Measurements from ENCODE around the gene LRP3. TPM values are rescaled to one million over a fixed set of nuclear protein-coding genes. Genes with fewer than 3 reads are reported as not detected.

Gene LRP3
- polyA plus RNA-seq, 1 donor = 22.4 TPM

DNA sequence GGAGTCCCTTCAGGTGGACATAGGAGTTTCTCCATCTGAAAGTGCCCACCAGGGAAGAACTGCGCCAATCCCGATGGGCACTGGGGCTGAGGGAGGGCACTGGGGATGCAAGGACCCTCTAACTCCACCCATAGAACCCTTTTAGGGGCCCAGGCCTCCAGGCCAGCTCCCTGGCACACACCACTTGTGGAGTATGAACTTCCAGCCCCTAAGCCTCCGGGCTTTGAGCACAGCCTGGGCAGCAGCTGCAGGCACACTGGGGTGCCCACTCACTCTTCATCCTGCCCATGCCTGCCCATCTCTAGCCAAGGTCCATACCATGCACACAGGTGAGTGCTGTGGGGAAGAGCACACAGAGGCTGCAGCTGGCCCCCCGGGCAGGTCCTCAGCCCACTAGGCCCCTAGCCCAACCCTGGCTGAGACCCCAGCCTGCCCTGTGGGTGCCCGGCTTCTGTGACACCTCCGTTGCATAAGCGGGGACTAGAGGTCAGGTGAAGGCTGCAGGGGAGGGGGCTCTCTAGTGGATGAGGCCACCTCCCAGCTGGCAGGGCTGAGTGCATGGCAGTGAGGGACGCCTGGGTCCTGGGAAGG lies 46.1 kb downstream of the LRP3 start:
- DNase-seq = no peak

DNA sequence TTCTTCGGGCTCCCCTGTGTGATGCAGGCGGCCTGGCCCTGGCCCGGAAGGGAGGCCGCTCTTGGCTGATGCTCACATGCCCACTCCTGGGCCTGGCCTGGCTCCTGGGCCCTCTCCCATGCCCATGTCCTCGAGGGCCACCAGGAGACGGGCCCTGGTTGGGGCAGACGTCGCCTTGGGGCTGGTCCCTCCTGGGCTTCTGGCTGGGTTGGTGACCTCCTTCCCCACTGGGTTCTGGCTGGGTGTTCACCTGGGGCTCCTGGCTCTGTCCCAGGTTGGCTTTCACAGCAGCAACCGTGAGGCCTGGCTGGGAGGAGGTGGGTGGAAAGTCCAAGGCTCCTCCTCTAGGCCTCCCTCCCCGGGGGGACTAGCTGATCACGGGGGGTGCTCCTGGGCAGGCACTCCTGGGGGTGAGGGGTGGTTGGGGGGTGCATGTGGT lies 47.0 kb downstream of the LRP3 start:
- DNase-seq = no peak

DNA sequence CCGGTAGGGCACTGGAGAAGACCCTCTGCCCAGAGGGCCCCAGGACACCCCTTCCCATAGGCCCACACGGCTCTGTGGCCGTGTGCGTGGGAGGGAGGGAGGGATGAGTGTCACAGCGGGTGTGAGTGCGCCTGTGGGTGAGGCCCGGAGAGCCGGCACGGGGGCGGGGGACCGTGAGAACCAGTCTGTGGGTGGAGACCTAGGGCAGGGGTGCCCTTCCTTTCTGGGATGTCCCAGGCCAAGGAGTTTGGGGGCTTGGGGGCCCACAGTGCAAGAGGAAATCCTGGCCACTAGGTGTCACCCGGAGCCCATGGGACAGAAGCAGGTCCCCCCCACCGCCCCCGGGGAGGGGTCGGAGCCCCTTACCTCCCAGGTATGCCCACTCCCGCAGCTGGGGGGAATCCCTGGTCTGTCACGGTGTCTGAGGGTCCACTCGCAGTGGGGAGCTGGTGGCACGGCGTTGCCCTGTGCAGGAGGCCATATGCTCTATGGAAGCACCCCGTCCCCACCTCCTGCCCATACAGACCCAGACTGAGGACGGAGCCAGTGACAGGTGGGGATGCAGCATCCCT lies 47.5 kb downstream of the LRP3 start:
- no peak for DNase-seq

DNA sequence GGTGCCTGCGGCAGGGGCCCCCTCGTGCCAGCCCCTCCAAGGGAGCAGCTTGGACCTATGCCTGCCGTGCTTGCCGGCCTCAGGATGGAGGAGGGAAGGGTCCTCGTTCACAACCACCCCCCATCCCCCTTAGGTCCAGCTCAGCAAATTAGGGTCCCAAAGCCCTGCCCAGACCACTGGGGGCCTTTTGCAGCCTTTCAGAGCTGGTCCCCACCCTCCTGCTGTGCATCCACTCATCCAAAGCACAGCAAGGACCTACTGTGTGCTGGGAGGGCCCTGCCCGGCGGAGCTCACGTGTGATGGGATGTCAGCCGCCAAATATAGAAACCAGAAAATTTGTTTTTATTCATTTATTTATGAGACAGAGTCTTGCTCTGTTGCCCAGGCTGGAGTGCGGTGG lies 48.0 kb downstream of the LRP3 start:
- DNase-seq = no peak

DNA sequence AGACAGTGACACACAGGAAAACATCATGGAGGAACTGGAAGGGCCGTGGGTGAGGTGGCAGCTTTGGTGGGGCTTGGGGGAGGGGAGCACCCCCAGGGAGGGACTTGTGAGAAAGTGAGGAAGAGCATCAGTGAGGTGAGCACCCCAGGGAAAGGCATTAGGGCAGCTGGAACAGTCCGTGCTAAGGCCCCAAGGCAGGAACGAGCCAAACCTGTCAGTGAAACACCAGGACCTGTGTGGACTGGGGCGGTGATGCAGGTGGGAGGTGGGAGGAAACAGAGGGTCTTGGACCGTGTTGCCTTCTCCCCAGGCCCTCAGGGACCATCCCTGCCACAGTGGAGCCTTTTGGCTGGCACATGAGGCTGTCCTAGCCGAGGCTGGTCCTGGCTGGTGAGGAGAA lies 48.8 kb downstream of the LRP3 start:
- DNase-seq = no peak

DNA sequence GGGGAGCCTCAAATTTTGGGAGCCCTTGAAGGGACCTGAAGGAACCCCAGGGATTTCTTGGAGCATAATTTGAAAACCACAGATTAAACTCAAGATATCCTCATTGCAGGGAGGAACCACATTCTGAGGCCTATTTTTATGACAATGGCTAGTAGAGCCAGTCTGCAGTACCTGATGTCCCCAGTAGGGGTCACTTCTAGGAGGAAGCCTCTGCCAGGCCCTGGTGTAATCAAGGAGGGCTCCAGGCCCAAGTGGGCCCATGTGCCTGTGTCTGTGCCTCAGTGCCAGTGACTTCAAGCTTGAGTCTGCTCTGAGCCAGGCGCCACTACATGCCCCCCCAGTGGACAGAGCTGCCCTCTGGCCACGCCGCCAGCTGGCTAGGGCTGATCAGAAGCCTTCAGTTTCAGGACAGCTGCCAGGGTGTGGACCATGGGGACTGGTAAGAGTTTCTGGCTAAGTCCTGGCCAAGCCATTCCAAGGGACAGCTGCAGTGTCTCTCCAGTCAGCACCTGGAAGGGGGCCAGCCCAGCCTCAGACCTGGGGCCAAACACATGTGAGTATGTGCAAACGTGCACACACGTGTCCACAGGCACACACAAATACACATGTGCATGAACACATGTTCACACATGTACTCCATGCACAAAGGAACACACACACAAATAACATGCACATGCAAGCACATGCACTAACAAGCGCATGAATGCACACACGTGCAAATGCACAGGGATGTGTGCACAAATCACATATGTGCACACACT lies 52.0 kb downstream of the LRP3 start:
- peak; percentile 64 for DNase-seq

DNA sequence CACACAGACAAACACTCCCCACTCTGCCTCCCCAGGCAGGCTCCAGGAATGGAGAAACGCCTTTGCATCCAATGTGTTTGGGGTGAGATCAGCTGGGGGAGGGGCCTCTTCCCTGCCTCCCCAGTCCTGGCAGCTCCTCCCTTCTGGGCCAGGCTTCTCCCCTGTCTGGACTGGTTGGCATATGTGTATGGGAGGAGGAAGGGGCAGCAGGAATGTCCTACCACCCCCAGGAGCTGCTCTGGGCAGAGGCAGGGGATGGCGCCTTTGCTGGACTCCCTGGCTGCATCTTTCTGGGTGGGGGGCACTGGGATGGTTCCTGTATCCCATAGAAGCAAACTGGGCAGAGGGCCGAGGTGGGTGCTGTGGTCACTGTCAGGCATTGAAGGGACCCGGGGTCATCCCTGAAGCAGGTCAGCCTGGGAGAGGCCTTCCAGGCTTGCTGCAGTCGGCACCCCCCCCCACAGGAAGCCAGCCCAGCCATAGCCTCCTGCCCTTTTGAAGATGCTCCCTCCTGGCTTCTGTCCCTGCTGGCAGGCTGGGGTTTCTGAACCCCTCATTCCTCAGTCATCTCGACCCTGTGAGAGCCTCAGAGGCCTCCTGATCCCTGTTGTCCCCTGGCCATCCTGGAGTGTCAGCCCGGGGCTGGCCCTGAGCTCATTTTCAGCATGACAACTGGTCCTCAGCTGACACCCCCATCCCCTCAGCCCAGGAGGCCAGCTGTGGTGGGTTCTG lies 52.7 kb downstream of the LRP3 start:
- DNase-seq = no peak

DNA sequence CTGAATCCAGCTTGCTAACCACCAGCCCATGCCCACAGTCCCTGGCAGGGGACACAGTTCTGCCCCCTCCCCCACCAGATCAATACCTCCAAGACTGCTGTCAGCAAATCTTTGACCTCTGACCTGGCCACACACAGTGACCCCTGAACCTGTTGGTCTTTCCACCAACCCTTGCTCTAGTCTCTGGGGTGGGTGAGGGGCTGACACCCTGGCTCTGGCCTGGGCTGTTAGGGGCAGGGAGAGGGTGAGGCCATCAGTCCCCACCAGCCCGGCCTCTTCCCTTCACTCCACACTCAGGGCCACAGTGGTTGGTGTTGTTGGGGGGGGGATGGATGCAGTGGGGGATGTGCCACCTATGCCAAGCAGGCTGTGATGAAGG lies 53.3 kb downstream of the LRP3 start:
- no peak for DNase-seq

DNA sequence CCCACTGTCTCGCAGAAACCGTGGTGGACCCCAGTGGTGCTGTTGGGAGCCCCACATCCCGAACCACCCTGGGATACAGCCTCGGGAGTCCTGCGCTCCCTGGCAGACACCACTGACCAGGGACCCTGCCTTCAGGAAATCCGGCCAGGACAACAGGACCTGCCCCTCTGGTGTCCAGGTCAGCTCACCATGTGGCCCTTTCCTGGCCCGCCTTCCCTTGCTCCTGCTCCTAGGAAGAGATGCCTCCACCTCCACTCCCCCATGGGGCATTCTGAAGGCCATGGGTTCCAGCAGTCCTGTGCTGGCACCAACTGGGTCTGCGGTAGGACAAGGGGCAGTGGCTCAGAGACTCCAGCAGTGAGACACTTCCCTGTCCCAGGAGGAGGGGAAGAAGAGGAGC lies 54.0 kb downstream of the LRP3 start:
- no peak for DNase-seq

DNA sequence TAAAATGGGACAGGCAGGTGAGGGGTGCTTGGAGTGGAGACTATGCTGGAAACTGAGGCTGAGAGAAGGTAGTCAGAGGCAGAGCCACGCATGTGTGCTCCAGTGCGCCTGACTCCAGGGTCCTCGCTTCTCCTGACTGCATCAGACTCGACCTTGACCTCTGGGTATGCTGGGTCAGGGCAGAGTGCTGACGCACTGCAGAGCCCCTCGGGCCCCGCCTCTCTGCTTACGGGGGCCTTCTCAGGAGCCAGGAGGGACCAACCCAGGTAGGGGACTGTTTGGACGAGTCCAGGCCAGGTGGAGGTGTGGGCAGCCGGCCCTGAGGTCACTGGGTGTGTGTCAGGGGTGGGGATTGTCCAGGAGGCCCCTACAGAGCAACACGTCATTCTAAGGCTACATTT lies 54.4 kb downstream of the LRP3 start:
- no peak for DNase-seq

DNA sequence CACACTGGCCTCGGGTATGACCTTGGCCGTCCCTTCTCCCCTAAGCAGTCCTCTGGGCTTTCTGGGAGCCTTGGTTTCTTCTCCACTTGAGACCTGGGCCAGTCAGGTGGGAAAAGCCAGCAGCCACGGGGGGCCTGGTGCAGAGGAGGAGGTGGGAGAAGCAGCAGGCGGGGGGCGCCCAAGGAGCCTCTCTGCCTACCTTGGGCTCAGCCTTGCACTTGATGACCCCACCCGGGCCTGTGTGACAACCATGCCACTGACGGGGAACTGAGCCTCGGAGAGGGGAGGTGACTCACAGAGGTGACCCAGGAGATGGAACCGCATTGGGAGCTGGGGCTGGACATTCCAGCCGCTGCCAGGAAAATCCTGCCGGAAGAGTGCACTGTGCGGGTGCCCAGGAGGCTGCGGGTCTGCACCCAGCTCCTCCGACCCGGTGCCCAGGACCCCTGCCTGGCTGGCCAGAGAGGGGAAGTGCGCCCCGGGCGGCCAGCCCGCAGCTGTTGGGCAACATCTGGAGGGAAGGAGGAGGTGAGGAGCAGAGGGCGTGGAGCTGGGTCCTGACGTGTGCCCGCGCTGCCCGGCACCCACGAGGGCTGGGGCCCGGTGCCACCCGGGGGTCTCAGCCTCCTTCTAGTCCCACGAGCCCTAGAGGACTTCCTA lies 55.0 kb downstream of the LRP3 start:
- no peak for DNase-seq

DNA sequence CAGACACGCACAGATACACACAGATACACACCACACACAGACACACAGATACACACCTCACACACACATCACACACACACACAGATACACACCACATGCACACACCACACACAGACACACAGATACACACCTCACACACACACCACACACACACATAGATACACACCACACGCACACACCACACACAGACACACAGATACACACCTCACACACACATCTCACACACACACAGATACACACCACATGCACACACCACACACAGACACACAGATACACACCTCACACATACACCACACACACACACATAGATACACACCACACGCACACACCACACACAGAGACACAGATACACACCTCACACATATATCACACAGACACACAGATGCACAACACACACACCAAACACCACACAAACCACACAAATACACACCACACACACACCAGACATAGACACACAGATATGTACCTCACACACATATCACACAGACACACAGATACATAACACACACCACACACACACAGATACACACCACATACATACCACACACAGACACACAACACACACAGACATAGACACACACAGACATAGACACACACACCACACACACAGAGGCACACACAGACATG lies 55.7 kb downstream of the LRP3 start:
- no peak for DNase-seq

DNA sequence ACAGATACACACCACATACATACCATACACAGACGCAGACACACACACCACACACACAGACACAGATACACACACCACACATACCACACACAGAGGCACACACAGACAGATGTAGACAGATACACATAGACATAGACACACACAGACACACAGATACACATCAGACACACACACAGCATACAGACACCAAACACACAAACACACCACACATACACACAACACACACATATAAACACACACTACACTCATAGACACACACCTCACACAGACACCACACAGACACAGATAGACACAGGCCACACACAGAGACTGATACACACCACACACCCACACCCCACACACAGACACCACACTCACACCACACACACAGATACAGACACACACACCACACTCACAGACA lies 56.4 kb downstream of the LRP3 start:
- DNase-seq = no peak

DNA sequence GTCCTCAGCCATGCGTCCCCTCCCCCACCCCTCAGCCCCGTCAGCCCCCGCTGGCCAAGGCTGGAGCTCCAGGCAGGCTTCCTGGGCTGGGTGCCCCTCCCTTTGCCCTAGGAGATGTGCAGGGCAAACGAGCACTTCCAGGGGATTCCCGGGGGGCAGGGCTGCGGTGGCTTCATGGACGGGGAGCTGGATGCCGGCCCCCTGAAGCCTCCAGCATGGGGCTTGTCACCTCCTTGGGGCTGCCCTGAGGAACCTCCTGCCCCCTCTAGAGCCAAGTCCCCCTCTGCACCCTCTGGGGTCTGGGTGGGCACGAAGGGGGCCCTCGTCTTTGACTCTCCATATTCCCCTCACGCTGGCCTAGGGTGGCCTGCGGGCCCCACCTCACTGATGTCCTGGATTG lies 56.9 kb downstream of the LRP3 start:
- no peak for DNase-seq

DNA sequence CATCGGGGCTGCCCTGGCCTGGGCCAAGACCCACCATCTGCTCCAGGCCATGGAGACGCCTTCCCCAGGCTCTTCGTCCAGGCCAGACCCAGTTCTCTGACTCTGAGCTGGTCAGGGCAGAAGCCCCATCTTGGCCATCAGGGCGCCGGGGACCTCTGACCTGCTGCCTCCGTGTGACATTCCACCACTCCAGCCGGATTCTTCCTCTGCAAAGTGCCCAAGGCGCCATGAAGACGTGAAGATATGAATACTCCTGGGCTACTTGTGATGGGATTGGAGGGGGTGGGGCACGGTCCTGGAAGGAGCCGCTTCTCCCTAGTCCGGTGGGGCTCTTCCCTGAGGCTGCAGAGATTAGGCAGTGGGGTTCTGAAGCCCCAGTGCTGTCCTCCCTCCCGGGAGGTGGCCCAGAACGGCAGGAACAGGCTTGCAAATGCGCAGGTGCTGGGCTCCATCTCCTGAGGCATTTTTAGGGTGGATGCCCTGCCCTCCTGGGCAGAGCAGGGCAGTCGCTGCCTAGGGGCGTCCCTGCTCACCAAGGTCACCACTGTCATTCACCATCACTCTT lies 57.5 kb downstream of the LRP3 start:
- DNase-seq = no peak

DNA sequence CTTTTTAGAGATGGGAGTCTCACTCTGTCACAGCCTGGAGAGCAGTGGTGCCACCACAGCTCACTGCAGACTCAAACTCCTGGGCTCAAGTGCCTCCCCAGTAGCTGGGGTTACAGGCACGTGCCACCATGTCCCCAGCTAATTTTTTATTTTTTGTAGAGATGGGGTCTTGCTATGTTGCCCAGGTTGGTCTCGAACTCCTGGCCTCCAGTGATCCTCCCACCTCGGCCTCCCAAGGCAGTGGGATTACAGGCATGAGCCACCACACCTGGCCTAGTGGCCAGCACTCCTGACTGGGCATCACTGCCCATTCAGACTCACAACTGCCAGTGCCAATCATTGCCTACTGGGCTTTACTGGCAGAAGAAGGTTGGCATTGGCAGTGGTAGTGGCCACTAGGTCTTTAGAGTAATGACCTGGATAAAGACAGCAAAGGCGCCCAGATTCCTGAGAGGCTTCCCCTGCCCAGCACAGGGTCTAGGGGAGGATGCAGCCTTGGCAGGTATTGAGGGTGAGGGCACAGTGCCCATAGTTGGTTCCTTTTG lies 58.4 kb downstream of the LRP3 start:
- DNase-seq = no peak

DNA sequence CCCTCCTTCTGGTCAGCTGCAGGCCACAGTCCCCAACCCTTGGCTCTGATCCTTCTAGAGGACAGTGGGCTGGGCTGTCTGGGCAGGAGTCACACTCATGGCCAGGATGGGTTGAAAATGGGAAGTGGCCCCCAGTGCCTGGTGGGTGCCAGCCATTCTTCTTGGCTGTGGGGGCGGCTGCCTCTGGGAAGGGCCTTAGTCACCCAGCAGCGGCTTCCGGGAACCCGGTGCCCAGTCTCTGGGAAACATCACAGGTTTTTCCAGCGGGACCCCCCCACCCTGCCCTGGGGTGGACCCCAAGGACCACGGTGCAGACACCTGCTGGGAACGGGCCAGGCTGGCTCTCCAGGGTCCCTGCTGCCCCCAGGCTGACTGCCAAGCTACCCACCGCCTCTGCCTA lies 58.8 kb downstream of the LRP3 start:
- no peak for DNase-seq

DNA sequence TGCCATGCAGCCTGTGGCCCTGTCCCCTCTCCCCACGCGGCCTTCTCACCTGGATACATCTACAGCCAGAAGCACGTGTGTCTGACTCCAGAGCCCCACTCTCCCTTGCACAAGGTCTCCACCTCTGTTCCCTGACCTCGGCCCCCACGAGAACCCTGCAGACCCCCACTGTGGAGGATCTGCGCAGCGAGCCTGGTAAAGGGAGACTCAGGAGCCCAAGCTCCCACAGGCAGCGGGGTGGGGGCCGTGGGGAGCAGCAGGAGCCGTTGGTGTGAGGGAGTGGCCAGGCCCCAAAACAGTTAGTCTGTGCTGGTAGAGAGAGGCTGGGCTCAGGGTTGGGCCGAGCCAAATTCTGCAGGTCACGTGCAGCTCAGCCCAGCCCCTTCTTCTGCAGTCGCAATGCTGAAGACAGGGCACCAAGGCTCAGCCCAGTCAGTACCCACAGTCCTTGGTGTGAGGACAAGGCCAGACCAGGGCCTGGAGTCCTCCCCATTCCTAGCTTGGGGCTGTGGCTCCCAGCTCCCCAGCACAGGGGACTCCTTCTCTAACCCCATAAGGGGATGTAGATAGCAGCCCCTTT lies 60.2 kb downstream of the LRP3 start:
- no peak for DNase-seq

DNA sequence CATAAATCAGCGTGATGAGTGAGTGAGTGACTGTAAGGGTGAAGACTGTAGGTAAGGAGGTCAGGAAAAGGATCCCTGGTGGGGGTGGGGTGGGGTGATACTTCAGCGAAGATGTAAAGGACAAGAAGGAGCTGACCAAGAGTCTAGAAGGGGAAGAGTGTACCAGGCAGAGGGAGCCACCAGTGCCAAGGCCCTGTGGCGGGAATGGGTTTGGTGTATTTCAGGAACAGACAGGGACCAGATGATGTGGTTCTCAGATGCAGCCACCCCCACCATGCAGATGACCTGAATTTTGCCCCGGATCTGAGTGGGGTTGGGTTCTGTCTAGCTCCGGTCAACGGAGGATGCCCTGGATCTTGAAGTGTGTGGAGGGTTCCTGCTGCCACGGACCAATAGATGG lies 61.7 kb downstream of the LRP3 start:
- no peak for DNase-seq

DNA sequence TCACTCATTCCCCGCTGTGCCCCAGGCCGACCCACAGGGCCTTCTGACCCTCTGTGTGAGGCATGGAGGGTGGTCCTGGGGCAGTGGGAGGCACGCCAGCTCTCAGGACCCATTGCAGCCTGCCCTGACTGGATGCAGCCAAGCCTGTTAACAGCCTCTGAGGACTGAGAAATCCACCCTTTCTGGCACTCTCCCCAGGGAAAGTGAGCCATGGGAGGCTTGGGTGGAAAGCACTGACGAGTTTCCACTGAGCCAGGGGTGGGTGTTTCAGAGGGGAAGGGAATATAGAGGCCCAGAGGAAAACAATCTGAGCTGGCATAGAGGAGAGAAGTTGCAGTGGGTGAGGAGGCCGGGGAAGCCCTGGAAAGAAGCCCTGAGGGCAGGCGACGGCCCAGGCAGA lies 62.1 kb downstream of the LRP3 start:
- DNase-seq = no peak

DNA sequence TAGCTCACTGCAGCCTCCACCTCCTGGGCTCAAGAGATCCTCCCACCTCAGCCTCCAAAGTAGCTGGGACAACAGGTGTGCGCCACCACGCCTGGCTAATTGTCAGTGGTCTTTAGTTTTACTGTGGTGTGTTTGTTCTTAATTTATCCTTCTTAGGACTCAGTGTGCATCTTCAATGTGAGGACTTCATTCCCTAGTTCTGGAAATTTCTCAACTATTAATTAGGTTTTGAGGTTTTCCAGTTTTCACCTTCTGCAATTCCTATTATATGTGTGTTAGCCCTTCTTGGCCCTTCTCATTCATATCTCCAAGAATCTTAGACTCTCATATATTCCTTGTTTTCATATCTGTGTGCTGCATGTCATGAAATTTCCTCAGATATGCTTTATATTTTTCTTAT lies 63.7 kb downstream of the LRP3 start:
- DNase-seq = no peak

Measured in hindlimb muscle (tissue), 1 donor.